NCI-H2227 (cell line): ENCODE results near the gene XIRP2.
A peak's percentile ranks its signal among the peaks of the same experiment; 100 is the strongest.
"Not testable (repeated sequence)": the region's sequence is repeated elsewhere in the genome, so short reads cannot be mapped to it uniquely, and the experiment has no call there.

Experiments used
- DNase-seq: peaks from one replicate; lab custom pipeline; 2025; ENCODE audit not compliant: unreplicated experiment; lab: John Stamatoyannopoulos, UW

XIRP2 gene

DNA sequence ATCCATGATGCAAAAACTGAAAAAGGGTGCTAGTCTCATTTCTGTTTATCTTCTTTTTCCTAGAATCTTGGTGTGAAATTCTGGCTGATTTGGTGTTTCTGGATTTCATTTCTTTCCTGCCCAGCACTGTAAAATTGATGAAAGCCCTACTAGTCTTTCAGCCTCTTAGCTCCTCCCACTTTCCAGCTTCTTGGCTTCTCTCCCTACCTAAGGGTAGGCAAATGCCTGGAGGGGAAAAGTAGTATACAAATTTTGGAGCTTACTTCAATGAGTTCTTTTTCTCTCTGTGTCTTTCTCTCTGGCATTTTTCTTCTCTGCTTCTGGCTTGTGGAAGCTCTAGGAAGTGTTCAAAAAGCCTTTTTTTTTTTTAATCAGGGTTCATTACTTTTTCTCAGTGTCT is 160.5 kb downstream of the XIRP2 start:
- no peak for DNase-seq

DNA sequence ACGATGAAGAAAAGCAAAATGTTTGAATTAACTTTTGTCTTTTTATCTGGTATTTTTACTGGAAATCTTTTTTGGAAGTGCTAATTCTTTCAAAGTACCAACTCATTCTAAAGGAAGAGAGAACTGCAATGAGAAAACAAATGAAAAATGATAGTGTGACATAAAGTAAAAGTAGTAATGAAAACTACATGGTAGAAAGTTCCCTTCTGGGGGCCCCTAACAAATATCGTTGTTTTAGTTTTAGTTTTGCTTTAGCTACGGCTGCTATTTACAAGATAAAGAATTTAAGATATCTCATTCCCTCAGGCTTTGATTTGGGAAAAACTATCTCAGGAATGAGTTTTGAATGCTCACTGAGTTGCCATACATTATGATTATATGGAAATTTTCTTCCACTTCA is 161.4 kb downstream of the XIRP2 start:
- DNase-seq, result no peak

DNA sequence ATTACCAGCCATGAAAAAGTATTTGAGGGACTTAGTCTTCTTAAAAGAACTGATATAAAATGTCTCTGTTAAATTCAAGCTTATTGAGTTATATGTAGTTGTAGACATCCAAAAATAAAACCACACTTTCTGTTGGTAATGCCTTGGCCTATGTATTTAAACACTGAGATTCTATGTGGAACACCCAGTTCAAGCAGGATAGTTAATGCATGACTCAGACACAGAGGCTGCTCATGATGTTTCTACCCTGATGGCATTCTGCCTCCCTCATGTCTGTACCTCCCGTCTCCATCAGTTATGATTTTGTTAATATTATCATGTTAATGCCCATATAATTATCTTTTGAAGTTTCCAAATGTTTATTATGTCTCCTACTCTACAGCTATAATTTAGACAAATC is 164.5 kb downstream of the XIRP2 start:
- no peak for DNase-seq

DNA sequence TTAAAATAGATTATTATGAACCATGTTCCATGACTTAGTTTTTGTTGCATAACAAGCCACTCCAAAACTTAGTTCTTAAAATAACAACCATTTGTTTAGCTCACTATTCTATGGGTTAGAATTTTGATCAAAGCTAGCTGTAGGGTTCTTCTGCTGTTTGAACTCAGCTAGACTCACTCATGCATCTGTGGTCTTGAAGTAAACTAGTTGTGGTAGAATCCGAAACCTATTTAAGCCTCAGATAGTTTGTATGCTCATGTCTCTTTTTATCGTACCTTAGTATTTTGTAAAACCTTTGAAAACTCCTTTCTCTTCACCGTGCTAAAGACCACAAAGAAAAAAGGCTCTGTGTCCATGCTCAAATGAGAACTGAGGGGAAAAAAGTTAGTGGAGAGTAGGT is 166.6 kb downstream of the XIRP2 start:
- DNase-seq, result no peak

DNA sequence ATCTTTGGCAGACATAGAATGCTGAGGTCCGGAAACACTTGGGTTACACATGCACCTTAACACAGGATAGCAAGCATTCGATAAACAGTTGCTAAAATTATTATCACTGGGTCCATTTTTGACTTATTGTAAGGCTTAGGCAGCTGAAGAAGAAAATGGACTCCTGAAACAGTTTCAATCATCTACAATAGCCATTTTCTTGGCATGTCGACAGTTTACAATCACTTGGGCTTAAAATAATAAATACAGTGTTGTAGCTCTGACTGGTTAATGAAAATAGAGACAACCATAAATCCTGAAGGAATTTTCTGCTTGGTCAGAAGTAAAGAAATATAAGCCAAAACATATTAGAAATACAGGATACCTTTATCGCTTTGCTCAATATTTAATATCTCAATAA is 169.2 kb downstream of the XIRP2 start:
- no peak for DNase-seq

DNA sequence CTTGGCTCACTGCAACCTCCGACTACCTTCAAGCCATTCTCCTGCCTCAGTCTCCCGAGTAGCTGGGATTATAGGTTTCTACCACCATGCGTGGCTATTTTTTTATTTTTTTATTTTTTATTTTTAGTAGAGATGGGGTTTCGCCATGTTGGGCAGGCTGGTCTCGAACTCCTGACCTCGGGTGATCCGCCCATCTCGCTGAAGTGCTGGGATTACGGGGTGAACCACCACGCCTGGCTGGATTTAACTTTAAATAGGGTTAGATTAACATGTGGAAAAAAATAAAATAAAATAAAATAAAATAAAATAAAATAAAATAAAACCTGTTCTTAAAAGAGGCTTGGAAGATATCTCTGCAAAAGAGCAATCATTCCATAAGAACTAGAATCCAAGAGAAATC is 170.9 kb downstream of the XIRP2 start:
- no peak for DNase-seq

DNA sequence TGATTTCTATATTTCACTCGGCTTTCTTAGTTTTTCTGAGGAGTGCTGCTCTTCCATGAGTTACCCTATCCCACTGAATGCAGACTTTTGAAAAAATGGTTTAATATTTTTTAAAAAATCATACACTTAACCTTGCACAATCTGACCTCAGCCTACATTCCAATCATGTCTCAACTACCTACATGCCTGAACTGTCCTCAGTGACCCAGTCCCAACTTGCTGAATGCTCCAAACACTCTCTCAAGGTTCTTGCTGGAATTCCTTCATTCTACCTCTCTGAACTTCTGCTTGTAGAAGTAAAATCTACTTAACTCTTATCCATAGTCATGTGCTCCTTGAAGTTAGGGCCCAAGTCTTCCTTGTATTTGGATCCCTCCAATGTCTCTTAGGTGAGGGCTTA is 181.6 kb downstream of the XIRP2 start:
- no peak for DNase-seq

DNA sequence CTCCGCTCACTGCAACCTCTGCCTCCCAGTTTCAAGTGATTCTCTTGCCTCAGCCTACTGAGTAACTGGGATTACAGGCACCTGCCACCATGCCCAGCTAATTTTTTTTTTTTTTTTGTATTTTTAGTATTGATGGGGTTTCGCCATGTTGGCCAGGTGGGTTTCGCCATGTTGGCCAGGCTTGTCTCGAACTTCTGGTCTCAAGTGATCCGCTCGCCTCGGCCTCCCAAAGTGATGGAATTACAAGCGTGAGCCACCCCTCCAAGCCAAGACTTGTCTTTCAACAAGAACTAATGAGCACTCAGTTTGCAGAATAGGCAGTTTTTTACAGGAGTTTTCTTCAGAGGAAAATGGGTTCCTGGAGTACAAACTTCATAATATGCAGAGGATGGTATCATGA is 187.4 kb downstream of the XIRP2 start:
- DNase-seq, result not testable (repeated sequence)

DNA sequence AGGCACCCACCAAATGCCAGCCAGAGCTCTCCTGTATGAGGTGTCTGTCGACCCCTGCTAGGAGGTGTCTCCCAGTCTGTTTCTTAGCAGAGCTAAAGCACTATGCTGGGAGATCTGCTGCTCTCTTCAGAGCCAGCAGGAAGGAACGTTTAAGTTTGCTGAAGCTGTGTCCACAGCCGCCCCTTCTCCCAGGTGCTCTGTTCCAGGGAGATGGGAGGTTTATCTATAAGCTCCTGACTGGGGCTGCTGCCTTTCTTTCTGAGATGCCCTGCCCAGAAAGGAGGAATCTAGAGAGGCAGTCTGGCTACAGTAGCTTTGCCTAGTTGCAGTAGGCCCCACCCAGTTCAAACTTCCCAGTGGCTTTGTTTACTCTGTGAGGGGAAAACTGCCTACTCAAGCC is 210.7 kb downstream of the XIRP2 start:
- not testable (repeated sequence) for DNase-seq

DNA sequence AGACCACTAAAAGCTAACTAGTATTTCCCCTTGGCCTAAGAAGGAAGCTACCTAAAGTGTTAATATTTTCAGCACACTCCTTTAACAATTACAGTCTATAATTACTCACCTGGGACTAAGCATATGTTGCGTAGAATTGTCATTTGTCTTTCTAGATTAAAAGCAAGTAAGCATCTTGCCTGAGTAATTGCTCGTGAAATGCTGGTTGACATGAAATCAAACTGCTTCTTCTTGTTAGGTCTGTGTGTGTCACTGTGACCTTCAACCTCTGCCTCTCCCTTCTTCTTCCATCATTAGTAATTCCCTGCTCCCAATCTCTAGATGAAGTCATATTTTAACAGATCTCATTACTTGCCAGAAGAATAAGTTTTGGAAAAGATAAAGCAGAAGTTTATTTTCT is 212.2 kb downstream of the XIRP2 start:
- no peak for DNase-seq

DNA sequence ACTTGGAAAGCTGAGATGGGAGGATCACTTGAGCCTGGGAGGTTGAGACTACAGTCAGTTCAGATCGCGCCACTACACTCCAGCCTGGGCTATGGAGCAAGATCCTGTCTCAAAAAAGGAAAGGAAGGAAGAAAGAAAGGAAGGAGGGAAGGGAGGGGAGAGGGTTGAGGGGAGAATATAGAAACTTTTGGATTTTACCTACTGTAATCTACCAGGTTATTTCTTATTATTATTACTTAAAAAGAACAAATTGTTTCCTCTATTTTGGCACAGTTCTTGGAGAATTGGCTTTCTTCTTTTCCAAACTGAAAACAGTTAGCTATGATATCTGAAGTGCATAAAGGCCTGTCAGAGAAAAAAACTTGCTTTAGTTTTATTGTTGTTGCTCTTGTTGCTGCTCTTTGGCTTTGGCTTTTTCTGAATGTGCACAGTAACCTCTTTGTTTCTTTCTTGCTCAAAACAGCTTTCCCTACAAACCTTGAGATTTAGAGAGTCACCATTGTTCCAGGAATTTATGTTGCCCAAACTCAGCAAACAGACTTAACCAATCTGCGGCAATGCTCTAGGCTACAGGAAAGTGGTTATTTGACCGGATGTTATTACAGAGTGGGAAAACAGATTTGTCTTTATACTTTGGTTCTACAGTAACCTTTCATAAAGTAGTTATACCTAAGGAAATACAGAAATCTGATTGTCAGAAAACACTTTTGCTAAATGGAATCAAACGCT is 214.9 kb downstream of the XIRP2 start:
- DNase-seq, result no peak

DNA sequence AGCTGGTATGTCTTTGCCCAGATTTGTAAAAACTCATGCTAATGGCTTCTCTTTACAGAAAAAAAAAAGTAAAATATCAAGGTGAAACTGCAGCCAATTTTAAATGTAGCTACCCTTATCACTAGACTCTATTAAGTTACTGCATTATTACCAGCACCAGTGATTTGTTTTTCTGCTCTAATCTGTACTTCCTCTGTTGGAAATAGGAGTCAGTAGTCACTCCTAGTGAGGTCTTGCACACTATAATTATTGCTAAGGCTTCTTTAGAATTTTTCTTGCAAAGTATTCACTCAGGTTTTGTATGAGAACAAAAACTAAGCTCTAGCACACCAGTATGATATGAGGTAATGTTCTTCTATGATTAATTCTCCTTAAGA is 215.5 kb downstream of the XIRP2 start:
- peak; percentile 18 for DNase-seq

DNA sequence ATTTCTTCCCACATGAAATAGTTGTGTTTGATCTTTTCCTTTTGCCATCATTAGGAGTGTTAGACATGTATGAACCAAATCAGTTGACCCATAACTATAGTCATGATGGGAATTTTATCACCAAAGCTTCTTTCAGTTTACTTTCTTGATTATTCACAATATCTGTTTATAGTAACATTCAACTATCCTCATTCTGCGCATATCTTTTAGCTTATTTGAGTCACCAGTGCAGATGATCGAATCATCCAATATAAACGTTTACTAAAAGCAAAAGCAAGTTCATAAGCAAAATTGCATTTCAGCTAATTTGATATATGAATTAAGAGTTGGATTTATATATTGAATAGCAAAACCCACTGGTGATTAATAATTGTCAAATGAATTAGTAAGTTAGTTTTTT is 216.4 kb downstream of the XIRP2 start:
- no peak for DNase-seq

DNA sequence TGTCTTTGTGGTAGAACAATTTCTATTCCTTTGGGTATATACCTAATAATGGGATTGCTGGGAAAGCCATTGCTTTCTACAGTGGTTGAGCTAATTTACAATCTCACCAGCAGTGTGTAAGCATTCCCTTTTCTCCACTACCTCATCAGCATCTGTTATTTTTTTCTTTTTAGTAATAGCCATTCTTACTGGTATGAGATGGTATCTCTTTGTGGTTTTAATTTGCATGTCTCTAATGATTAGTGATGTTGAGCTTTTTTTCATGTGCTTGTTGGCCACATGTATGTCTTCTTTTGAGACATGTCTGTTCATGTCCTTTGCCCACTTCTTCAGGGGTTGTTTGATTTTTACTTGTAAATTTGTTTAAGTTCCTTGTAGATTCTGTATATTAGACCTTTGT is 221.4 kb downstream of the XIRP2 start:
- DNase-seq, result not testable (repeated sequence)

DNA sequence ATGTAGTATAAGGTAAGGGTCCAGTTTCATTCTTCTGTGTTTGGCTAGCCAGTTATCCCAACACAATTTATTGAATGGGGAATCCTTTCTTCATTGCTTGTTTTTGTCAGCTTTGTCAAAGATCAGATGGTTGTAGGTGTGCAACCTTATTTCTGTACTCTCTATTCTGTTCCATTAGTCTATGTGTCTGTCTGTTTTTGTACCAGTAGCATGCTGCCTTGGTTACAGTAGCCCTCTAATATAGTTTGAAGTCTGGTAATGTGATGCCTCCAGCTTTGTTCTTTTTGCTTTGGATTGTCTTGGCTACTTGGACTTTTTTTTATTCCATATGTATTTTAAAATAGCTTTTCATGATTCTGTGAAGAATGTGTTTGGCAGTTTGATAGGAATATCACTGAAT is 222.1 kb downstream of the XIRP2 start:
- DNase-seq, result no peak

DNA sequence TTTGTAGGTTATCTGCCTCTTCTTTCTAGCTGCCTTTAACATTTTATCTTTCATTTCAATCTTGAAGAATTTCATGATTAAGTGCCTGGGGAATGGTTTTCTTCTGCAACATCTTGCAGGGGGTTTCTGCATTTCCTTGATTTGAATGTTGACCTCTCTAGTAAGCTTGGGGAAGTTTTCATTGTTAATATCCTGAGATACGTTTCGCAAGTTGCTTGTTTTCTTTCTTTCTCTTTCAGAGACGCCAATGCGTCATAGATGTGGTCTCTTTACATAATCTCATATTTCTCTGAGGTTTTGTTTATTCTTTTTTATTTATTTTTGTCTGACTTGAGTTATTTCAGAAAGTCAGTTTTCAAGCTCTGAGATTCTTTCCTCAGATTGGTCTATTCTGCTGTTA is 225.7 kb downstream of the XIRP2 start:
- DNase-seq, result no peak

DNA sequence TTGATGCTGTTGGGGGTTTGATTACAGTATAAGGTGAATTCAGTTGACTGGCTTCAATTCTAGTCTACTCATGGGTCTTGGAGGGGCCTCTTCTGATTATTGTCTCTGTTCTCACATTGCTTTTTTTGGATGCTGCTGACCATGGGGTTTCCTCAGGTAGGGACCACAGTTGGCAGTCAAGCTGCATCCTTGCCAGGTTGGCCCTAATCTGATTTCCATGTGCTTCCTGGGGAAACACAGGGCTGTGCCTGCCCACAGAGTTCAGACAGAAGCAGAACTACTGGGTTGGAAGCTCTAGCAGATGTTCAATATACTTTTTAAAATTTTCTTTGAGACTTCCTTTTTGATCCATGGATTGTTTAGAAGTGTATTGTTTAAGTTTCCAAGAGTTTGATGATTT is 227.3 kb downstream of the XIRP2 start:
- no peak for DNase-seq

DNA sequence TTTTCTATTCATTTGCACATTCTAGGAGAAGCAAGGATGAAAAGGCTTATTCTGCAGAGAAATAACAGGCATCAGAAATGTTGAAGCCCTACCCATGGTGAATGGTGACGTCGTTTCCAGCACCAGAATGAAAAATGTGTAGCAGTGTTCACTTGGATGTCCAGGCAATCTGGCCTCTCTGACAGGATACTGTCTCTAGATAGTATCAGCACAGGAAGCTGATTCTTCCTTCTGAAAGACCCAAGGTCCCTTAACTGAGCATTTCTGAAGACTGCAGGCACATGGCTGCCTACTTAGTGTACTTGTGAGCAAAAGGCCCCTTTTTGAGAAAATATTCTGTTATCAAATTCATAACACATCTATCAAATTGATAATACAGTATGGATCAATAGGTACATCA is 234.1 kb downstream of the XIRP2 start:
- DNase-seq, result no peak

DNA sequence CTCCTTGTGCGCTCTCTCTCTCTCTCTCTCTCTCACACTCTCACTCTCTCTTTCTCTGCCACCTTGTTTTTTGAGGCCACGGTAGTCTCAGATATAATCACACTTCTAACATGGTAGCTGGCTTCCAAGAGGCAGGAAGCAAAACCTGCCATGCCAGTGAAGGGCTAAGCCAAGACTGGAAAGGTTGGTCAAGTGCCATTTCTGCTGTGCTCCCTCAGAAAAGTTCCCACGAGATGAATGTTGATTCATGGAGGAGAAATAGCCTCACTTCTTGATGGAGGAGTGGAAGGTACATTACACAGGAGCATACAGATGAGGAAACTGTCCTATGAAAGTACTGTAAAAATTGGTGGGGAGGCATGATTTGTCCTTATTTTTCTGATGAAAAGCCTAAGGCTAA is 237.9 kb downstream of the XIRP2 start:
- DNase-seq, result no peak

DNA sequence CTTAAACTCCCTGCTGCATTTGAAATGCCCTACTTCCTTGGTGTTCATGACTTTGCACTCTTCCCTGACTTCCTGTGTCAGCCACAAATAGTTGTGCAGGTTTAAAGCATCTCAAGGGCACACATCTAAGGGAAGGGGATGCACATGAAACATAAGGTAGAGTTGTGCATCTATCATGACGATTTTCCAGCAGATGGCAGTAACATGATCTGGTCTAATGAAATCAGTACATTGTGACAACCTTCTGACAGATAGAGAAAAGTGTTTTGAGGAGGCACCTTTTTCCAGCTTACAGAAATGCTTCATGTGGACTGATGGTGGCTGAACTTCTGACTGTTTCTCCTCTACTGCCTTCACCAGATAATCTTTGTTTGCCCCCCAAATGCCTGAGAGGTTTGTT is 238.9 kb downstream of the XIRP2 start:
- DNase-seq, result peak; percentile 20

DNA sequence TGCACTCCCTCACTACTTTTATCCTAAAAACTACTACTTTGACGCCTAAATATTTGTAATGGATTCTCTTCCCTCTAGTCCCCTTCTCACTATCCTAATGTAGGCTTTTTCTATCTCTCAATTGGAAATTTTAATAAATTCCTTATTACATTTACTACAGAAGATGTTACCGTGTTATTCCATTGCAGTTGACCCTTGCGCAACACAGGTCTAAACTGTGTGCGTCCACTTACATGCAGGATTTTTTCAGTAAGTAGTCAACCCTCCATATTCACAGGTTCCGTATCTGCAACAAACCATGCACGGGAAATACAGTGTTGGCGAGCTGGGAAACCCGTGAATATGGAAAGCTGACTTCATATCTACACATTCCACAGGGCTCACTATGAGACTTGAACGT is 239.8 kb downstream of the XIRP2 start:
- no peak for DNase-seq

DNA sequence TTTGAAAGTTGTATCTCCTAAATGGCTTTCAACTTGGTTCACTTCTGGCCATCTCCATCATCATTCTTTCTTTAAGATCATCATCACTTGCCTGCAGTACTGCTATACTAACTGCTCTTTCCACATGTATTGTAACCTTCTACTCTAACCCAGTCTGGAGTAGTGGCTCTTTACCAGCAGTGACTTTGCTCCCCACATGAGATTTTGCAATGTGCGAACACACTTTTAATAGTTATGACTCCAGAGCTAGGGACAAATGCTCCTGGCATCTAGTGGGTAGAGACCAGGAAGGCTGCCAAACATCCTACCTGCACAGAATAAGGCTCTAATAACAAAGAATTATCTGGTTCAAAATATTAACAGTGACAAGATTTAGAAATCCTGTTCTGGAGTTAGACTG is 243.8 kb downstream of the XIRP2 start:
- no peak for DNase-seq

DNA sequence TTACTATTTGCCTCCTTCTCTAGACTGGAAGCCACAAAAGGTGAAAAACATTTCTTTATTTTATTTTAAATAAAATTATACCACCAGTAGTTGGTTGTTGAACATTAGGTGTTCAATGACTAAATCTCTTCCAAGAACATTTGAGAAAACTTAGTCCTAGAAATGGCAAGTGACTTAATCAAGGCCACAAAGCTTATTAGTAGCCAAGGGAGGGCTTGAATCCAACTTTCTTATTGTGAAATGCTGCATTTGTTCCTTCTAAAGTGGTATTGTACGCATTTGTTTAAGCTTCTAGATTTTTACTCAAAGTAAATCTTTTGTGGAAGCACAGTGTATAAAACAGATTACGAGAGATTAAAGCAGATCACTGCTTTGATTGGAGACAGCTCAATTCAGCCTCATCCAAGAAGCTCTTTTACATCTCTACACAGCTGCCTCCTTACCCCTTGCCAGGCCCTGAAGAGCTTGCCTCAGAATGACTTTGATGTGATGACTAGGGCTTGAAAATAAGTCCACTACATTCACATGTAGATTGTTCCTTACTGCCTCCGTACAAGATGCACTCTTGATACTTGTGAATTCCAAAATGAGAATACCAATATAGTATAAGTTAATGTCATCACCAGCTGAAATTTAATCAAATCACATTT is 244.8 kb downstream of the XIRP2 start:
- no peak for DNase-seq
